ENCODE measurements around the gene IRAK1.

IRAK1 gene

DNA sequence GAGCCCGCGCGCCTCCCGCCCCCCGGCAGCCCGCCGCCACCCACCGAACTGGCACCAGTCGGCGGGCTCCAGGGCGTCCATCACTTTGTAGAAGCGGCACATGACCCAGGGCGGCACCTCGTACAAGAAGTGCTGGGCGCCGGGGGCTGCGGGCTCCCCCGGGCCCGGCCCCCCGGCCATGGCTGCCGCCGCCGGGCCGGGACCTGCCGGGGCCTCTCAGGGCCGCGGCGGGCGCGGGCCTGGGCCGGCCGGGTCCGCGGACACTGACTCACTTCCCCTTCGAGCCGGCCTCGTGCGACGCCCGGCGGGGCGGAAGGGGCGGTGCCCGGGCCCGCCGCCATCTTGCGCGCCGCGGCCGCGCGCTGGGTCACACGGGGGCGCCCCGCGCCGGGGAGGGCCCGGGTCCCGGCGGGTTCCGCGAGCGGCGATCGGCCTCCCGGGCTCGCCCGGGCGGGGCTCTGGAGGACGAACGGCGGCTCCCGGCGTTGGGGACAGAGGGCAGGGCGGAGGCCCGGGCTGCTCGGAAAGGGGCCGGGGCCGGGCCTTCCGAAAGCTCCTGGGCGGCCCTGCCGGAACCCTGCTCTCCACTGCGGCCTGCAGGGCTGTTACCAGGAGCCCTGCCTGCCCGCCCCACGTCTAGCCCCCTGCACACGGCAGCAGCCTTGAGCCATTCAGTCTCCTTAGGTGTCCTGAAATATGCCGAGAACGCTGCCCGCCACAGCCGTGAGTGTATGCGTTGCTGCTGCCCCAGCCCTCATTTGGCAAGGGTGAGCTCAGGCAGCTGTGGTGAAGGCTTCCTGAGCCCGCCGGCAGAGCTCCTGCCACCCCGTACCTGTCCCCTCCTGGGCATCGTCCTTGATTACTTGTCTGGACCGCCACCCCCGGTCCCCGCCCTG, at the start of gene IRAK1:
Gene IRAK1, minus strand, starts transcription at position 270 of the 896 bp plus-strand sequence. Its CDS starts 90 bp downstream, at position 180.
- DNase-seq = peak; percentile 47

DNA sequence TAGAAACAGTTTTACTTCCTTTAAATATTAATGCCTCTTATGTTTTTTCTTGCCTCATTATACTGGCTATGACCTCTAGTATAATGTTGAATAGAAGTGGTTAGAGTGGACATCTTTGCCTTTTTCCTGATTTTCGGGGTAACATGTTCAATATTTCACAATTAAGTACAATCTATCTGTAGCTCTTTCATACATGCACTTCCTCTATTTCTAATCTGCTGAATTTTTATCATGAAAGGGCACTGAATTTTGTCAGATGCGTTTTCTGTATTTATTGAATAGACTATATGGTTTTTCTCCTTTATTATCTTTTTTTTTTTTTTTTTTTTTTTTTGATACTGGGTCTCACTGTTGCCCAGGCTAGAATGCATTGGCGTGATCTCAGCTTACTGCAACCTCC, 48.9 kb upstream of the IRAK1 start:
- DNase-seq = no peak

DNA sequence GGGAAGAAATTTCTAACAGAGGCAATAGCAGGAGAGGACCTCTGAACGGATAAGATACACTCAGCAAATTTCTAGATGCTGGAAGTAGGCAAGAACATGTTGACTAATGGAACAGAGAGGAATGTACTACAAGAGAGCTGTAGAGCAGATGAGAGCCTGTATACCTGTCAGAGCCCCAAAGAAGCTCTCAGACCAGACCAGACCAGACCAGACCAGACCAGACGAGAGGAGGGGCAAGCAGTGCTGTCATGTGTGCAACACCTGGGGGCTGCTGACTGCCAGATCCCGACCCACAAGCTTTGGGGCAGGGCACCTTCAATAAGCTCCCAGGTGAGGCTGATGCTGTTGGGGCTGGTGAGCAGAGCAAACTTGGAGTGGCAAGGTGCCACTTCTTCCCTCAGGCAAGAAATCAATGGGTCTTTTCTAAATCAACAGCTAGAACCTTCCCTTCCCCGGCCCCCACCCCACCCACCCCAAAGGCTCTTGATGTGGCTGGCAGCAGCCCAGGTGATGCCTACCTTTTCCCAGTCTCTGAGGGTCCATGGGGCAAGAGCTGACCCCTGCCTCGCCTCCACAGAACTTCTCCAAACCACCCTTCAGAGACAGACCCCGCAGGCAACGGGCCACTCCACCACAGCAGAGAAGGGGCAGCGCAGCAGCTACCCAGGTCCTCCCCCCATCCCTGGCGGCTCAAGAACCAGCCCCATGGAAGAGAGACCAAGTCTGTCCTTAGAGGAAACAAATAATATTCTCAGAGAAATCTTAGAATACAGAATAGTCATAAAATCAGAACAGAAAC, 45.1 kb upstream of the IRAK1 start:
- no peak for DNase-seq

DNA sequence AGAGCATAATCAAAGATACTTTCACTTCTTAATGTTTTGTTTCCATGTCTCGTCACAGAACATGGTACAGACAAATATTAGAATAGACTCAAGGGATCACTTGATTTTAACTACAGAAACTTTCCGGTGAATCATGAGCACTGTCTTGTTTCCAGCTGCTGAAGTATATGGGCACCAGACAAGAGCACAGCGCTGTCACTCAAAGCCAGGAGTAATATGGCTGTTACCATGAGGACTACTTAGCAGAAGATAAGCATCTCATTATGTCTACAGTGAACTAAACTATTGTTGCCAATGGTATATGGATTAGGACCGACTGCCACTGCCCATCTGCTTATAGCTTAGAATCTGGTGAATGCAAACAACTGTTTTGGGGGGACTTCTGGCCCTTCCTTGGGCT, 43.5 kb upstream of the IRAK1 start:
- no peak for DNase-seq

DNA sequence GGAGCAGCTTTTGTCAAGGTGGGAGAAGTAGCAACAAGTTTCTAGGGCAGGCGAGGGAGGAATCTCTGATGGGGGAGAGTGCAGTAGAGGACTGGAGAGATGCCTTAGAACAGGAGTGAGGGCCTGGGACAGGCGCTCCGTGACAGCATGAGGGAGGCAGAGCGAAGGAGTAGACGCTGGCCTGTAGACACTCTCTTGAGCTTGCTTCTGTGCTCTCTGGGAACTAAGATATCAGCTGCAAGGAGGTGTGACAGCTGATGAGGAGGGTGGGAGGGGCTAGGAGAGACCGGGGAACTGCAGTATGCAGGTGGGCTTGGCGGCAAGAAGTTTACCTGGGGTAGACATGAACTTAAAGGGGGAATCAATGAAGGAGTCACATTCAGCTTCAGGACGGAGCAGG, 42.1 kb upstream of the IRAK1 start:
- DNase-seq = no peak

DNA sequence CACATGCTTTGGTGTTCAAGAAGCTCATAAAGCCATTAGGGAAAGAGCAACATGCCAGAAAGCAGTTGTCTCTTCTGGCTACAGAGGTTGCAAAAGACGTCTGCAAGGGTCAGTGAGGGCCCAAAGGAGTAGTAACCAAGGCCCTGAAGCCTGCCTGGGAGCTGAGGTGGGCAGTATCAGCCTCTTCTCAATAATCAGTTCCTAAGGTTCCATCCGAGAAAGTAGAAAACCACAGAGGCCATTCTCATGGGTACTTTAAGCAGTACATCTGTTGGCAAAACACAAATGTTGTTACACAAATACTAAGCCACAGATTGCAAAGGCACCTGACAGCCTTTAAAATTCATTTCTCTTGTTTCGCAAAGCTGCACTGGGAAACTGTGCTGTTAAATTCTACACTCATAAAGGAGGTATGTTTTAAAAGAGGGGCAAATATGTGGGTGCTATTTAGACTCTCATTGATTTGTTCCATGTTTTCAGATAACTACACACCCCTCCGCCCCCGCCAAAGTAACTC, 40.1 kb upstream of the IRAK1 start:
- no peak for DNase-seq

DNA sequence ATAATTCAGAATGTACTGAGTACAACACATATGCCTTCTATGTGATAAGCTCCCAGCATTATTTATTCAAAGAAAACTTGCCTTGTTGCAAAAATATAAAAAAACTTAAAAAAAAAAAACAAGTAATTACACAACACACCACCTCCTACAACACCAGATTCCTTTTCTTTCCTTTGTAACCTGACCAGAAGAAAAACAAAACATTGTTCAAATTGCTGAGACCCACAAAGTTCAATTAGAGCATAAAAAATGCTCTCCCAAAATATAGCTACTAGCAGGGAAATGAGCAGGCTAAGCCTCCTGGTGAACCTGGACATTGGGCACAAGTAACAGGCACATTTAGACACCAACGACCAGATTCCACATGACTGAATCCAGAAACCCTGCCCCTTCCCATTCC, 39.5 kb upstream of the IRAK1 start:
- no peak for DNase-seq

DNA sequence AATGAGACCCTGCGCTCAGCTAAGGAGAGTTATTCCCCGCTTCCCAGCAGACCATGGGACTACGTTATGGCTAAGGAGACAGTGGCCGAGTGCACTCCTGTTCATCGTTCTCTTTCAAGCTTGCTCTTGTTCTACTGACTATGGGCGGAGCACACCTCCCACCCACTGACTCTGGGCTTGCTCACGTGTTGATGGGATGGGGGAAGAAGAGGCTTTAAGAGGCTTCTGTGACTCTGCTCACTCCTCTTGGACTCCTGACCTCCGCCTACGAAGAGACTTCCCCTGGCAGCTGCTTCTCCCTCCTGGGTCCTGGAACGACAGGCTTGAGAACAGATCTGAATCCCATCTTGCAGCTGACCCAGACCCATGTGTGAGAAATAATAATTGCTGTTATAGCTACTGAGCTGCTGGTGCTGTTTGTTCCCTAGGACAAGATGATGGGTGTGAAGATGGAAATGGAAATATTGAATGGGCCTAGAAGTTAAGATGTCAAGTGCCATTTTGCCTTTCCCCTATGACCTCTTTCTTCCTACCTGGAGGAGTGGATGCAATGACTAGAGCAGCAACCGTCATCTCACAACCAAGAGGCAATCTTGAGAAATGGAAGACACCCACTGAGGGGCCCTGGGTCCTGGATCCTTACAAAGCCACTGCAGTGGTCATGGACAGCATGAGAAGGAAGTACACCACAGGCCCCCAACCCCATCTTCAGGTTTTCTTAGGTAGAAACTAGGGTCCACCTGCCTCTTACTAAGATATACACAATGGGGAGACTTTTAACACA, 38.7 kb upstream of the IRAK1 start:
- DNase-seq = no peak

DNA sequence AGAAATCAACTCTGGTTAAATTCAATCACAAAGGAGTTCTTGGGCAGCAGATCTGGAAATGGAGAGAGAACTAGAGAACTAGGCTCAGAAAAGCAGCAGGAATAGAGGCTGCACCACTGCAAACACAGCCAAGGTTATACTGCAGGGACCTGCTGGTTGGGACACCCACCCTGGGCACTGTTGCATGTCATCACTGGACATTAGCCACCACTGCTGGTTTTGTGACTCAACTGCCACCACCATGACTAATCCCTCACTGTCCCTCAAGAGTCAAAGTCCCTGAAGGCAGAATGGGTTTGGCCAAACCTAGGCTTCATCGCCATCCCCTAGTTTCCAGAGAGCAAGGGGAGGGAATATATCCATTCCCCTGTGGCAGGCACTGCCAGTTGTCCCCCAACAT, 38.1 kb upstream of the IRAK1 start:
- DNase-seq = no peak

DNA sequence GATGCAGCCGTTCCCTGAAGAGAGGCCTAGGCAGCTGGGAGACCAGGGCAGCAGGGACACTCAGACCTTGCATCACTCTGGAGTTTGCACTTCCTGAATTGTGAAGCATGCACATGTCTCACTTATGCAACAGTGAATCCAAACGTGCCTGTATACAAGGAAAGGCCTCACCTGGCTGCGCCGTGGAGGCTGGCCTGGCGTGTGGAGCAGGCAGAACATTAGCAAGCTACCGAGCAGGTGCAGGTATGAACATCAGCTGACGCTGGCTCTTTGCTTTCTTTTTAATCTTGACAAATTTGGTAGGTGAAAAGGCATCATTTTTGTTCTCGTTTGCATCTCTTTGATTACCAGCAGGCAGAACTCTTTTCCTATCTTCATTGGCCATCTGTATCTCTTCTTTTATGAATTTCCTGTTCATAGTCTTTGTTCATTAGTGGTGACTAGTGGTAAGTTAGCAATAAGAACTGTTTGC, 37.1 kb upstream of the IRAK1 start:
- no peak for DNase-seq

DNA sequence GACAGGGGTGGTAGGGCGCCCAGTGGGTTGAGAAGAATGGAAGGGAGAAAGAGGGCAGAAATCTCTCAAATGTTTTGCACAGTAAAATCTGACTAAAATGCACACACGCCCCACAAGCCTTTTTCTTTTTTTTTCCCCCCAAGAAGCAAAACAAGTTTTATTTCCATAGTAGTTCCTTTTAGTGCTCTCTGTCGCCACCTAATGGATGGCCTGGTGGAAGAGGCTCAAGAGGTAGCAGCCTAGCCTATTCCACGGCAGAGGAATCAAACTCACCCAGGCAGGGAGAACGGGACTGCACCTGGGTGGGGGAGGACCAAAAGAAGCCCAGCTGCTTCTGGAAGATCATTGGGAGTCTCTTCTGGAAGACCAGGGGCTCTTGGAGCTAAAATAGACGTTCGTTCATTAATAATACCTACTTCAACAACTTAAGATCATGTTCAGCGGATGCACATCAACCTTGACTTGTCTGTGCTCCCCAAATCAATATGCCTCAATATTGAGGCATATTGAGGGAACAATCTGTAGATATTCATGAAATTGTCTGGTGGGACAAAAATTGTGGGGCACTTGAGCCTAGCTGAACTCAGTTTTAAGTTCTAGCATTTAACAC, 31.6 kb upstream of the IRAK1 start:
- DNase-seq = peak; percentile 47

DNA sequence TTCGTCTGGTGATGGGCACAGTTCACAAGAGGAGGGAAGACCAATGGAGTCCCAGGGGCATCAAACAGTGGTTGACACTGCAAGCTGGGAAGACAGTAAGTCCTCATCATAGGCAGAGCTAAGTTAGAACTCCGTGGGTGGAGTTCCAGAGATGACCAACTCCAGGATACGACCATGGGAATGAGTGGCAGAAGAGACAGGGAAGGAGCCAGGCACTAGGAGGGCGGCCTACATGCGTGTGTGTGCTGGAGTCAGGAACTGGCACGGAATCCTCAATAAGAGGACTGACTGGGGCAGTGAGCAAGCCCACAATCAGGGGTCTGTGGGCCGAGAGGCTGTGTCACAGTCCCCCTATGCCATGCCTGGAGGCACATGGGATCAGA, 30.4 kb upstream of the IRAK1 start:
- DNase-seq = no peak

DNA sequence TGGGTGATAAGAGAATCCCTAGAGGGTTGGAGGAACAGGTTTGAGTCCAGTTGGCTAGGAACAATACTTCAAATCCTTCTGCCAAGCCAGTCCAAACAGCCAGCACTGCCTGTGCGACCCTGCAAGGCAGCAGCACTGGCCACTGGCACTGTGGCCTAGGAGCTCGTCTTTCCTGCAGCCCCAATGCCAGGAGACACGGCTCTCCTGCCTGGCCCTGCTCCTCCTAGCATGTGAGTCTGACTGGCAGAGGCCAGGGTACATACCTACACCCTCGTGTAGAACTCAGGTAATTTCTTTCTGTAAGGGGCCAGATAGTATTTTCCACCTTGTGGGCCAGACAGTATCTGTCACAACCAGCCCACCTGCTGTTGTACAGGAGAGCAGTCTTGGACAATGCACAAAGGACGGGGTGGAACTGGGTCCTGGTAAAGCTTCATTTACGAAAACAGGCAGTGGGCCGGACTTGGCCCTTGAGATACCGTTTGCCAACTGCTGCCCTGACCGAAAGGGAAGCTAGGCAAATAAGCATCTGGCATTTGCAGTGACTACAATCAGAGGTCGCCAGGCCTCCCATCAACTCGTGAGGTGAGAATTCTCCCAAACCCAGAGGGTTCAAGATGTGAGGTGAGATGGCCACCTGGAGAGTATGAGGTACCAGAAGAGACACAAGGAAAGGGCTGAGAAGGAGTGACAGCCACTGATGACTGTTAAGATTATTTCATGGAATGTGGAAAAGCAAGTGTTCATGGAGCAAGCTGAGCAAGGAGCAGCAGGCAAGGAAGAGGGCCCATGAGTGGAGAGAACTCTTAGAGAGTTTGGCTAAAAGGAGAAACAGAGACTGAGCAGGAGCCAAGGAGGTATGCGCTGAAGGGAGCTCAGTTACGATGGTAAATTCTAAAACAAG, 29.8 kb upstream of the IRAK1 start:
- no peak for DNase-seq

DNA sequence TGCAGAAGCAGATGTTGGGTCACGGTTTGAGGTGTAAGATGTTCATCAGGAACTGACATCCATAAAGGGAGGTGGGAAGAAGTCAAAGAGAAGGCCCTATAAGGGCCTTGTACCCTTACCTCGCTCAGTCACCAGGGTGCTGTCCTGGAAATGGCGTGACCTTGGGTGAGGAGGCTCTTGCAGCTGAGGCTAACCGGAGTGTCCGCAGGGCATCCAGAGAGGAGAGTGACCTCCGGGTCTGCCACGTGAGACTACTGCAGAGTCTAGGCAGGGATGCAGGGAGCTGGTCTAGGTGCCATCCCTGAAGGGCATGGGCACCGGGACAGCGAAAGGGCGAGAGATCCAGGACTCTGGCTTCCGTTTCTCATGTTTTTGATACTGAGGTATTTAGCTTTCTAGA, 28.7 kb upstream of the IRAK1 start:
- no peak for DNase-seq

DNA sequence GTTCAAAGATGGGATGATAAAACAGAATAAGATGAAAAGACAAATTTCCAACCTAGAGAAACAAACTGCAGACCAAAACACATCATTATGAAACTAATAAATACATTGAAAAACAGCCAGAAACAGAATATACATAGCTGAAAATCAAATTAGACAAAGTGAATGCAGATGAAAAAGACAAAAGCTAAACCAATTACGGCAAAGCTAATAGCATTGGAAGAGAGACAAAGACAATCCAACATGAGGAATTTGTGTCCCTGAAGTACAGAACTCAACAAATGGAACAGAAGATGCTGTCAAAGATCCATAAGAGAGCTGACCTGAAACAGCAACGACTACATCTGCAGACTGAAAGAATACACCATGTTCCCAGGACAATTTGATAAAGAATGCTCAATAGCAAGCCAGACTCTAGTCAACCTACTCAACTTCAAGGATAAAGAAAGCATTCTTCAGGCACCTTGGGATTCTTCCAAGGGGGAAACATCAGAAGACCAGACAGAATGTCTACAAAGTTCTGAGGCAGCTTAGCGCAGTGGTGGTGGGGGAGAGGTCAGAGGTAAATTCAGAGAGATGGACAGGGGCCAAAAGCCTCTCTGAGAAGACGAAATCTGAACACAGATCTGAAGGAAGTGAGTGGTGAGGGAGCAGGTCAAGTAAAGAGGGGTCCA, 27.4 kb upstream of the IRAK1 start:
- DNase-seq = no peak

DNA sequence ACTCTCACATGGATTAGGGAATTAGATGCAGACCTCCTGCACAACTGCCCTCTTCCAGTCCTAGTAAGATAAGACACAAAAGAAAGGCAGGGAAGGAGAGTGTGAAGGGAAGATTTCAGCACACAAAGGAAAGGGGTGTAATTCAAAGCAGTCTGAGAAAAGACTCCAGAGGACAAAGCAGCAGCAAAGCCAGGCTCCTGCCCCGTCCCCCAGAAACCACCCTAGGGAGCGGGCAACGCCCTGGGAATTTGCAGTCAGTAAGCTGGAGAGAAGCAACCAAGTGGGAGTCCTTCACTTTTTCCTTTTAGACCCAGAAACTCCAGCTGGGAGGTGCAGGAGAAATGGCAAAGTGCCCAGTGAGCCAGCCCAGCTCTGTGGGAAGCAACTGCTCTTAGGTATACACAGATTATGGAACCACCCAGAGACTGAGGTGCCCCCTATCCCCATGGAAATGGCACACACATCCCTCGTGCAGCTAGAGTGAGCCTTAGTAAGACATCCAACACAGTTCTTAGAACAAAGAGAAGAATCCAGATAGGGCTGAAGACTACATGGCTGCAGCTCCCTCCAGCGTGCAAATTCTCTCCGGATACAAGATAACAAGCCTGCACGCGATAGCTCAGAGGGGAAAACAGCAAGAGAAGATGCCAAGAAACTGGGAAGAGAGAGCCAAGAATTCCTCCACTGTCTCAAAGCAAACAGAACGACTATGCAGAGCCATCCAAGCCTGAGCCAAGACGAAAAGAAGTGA, 26.5 kb upstream of the IRAK1 start:
- no peak for DNase-seq

DNA sequence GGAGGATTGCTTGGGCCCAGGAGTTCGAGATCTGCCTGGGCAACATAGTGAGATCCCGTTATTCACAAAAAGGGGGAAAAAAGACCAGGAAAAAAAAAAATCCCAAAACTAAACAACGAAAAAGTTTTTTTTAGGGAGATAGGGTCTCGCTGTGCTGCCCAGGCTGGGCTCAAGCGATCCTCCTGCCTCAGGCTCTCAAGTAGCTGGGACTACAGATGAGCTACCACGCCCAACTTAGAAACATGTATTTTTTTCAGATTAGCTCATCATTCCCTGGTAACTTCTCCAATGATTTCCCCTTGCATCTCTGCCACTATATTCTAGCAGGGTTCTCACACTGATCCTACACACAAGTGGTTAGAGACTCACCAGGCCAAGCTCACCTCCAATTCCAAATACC, 24.4 kb upstream of the IRAK1 start:
- DNase-seq = no peak

DNA sequence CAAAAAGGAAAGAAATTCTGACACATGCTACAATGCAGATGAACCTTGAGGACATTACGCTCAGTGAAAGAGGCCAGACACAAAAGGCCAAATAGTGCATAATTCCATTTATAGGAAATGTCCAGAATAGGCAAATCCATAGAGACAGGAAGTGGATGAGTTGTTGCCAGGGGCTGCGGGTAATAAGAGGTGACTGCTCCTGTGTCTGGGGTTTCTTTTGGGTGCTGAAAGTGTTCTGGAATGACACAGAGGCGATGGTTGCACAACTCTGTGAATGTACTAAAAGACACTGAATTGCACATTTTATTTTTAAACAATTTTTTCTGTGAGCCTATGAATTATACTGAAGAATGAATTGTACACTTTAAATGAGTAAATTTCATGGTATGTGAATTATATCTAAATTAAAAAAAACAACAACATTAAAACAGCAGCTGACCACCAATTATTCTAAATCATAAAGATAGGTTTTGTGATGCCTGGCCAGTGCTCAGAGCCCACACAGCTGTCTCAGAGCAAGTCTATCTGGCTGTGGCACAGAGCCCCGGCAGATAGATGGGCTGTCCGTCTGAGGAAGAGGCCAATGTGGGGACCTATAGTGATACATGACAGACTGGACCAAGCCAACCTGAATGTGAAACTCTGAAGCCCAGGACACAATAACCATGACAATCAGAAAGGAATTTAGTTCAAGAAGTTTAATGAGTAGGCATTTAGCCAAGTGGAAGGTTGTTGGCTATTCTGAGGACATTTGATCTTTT, 23.5 kb upstream of the IRAK1 start:
- no peak for DNase-seq

DNA sequence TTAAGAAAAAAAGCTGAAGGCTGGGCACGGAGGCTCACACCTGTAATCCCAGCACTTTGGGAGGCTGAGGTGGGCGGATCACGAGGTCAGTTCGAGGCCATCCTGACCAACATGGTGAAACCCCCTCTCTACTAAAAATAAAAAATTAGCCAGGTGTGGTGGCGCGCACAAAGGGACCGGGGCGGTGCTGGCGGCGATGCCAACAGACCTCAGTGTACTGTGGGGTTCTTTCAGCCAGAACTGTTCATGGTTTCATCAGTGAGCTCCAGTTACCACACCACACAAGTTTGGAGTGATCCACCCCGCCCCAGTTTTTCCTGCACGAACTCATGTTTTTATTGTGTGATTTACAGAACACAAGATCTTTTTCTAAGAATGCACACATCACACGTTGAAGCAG, 21.2 kb upstream of the IRAK1 start:
- no peak for DNase-seq
